GM23248 (cell line): ENCODE results near the gene PDCD1LG2. TPM values are rescaled to one million over a fixed set of nuclear protein-coding genes. Genes with fewer than 3 reads are reported as not detected.

ENCODE experiments used
- DNase-seq: peaks from one replicate; pipeline ENCODE4 v3.0.0-alpha.2; 2015
- H2AFZ ChIP-seq: fragments of 200-600 bp; sonication (generic); 2 replicates; pipeline ENCODE4 v1.6.1; 2016; ENCODE audit warnings: antibody characterized with exemption
- H3F3A ChIP-seq: fragments of 200-600 bp; sonication (generic); 2 replicates; pipeline ENCODE4 v1.6.1; 2016; ENCODE audit warnings: mild to moderate bottlenecking, antibody characterized with exemption, mixed run types; ENCODE audit not compliant: insufficient read depth
- H3K27ac ChIP-seq: fragments of 200-600 bp; sonication (generic); 2 replicates; pipeline ENCODE4 v1.5.1; 2016; ENCODE audit warnings: mild to moderate bottlenecking
- H3K27me3 ChIP-seq: fragments of 200-600 bp; sonication (generic); replicated peaks from 2 replicates; pipeline ENCODE4 v1.6.1; 2016; ENCODE audit warnings: mild to moderate bottlenecking; ENCODE audit not compliant: insufficient read depth
- H3K36me3 ChIP-seq: fragments of 200-600 bp; sonication (generic); 2 replicates; pipeline ENCODE4 v1.6.1; 2016; ENCODE audit warnings: low read depth, mild to moderate bottlenecking
- H3K4me1 ChIP-seq: fragments of 200-600 bp; sonication (generic); 2 replicates; pipeline ENCODE4 v1.6.1; 2016; ENCODE audit warnings: mild to moderate bottlenecking; ENCODE audit not compliant: insufficient read depth
- H3K4me2 ChIP-seq: fragments of 200-600 bp; sonication (generic); one replicate; pipeline ENCODE4 v1.6.1; 2016; ENCODE audit warnings: mild to moderate bottlenecking; ENCODE audit not compliant: unreplicated experiment
- H3K4me3 ChIP-seq: fragments of 200-600 bp; sonication (generic); 2 replicates; pipeline ENCODE4 v1.5.1; 2016; ENCODE audit warnings: mild to moderate bottlenecking
- H3K79me2 ChIP-seq: fragments of 200-600 bp; sonication (generic); 2 replicates; pipeline ENCODE4 v1.6.1; 2016; ENCODE audit warnings: mild to moderate bottlenecking; ENCODE audit not compliant: insufficient read depth
- H3K9ac ChIP-seq: fragments of 200-600 bp; sonication (generic); 2 replicates; pipeline ENCODE4 v1.6.1; 2016; ENCODE audit warnings: mild to moderate bottlenecking
- H3K9me2 ChIP-seq: fragments of 200-600 bp; sonication (generic); 2 replicates; pipeline ENCODE4 v1.6.1; 2016; ENCODE audit warnings: mixed run types, mild to moderate bottlenecking, moderate library complexity; ENCODE audit not compliant: insufficient read depth
- H3K9me3 ChIP-seq: fragments of 200-600 bp; sonication (generic); one replicate; pipeline ENCODE4 v1.6.1; 2017; ENCODE audit warnings: low read depth
- H4K20me1 ChIP-seq: fragments of 200-600 bp; sonication (generic); 2 replicates; pipeline ENCODE4 v1.6.0; 2016; ENCODE audit not compliant: insufficient read depth
- EZH2 ChIP-seq: fragments of 200-600 bp; sonication (generic); IDR thresholded peaks from 2 replicates; pipeline ENCODE4 v1.6.1; 2018; ENCODE audit warnings: antibody characterized with exemption, mild to moderate bottlenecking; ENCODE audit not compliant: insufficient read depth, poor library complexity, severe bottlenecking
- EZH2phosphoT487 ChIP-seq: fragments of 200-600 bp; sonication (generic); IDR thresholded peaks from 2 replicates; pipeline ENCODE4 v1.6.1; 2018; ENCODE audit warnings: antibody characterized with exemption, moderate library complexity, mild to moderate bottlenecking, low read depth; ENCODE audit not compliant: insufficient read depth
- WGBS, 2 experiments: methylation state at CpG; one replicate each; pipeline ENCODE4 v1.1.6; 2015 to 2017; ENCODE audit warnings: low lambda C conversion rate in 2 of 2, low coverage in 1 of 2; ENCODE audit errors: missing lambda C conversion rate in 2 of 2; 5-methylcytosine and 5-hydroxymethylcytosine counted together
- in situ Hi-C: fragments of 300-500 bp; cut with MboI; formaldehyde crosslinking; loops from 2 replicates; pipeline ENCODE4 v1.15.0; 2020
- polyA plus RNA-seq: library from polyadenylated mRNA; unstranded; fragments of >200 nt; fragmentation: Nextera tagmentation; extraction: Ambion mirVana; gene quantifications from 2 replicates; pipeline ENCODE4 v1.2.1, GENCODE V29; 2016
- total RNA-seq: library from RNA; depleted of rRNA; stranded (reverse); fragments of >200 nt; shearing (Covaris generic); gene quantifications from 2 replicates; pipeline ENCODE4 v1.2.3, GENCODE V29; 2014

PDCD1LG2 gene
- total and polyA plus RNA-seq, 2 experiments from 2014 or later, result 31.7 to 34.7 TPM

DNA sequence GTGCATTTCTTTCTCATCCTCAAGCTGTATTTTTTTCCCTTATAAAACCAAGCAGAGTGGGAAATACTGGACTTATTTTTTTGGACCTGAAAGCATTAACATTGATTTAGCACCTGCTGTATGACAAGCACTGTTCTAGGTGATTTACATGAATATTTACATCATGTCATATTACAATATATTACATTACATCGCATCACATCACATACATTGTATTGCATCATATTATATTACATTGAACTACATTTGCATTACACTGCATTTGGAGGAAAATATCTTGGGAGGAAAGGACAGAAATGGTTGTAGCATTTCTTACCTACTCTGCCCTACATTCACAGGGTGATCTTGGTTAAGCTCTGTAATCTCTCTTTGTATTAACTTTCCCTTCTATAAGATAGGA is 11.2 kb upstream of the PDCD1LG2 start:
- H3K27me3 ChIP-seq, result no peaks in the 10 kb centered on the region
- H3K4me3 ChIP-seq, result no peak overlapping the region
- peaks cover 7% of the 10 kb centered on the region; the same call in 1 of the 2 replicates for H3F3A ChIP-seq
- H4K20me1 ChIP-seq, result no peaks in the 10 kb centered on the region
- no peaks in the 10 kb centered on the region for H3K36me3 ChIP-seq
- H3K4me1 ChIP-seq, result peaks cover 10% of the 10 kb centered on the region; the same call in 1 of the 2 replicates
- no peak overlapping the region for H3K4me2 ChIP-seq
- TF ChIP-seq EZH2phosphoT487 (no peak), EZH2 (no peak)
- H3K27ac ChIP-seq, result no peak overlapping the region
- WGBS, 2 experiments, result 97 to 98% methylated on average over 1 of the region's 1 CpG
- H3K9me2 ChIP-seq, result no peaks in the 10 kb centered on the region
- H2AFZ ChIP-seq, result no peak overlapping the region
- no peaks in the 10 kb centered on the region for H3K9me3 ChIP-seq
- no peaks in the 10 kb centered on the region for H3K79me2 ChIP-seq
- no peak for DNase-seq
- in situ Hi-C loops, result no loop called here
- no peak overlapping the region for H3K9ac ChIP-seq

DNA sequence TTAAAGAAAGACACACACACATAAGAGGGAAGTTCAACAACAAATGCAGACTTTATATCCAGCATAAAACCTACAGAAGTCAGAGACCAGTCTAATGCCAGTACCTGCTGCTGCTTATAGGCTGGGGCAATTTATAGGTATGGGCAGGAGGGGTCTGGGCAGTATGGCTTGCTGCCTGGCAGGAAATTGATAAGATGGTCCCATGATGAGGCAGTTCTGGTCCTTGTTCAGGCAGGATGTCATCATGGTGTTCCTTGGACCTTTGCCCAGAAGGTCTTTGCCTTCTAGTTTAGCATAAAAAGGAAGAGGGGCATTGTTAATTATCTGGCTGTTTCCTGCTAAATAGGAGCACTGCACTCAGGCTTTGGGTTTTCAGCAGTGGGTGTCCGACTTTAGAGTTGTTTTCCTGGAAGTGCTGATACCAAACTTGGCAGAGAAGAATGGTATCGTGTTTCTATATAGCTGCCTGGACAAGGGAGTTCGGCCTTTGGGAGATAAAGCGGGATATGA is 10.4 kb upstream of the PDCD1LG2 start:
- Histone ChIP-seq H3K9ac (no peak overlapping the region), H2AFZ (no peak overlapping the region), H3F3A (0 out of 2 replicates have a peak, but pooled peaks cover under 1% of the 10 kb centered on the region), H3K4me1 (peaks cover 8% of the 10 kb centered on the region; the same call in 1 of the 2 replicates), H3K27me3 (no peaks in the 10 kb centered on the region), H3K36me3 (no peaks in the 10 kb centered on the region), H3K27ac (no peak overlapping the region), H4K20me1 (no peaks in the 10 kb centered on the region), H3K79me2 (no peaks in the 10 kb centered on the region), H3K9me3 (no peaks in the 10 kb centered on the region), H3K9me2 (no peaks in the 10 kb centered on the region), H3K4me3 (no peak overlapping the region), H3K4me2 (no peak overlapping the region)
- WGBS, 2 experiments, result 85 to 89% methylated on average over 4 of the region's 4 CpGs
- DNase-seq, result peak; percentile 44
- TF ChIP-seq EZH2phosphoT487, result no peak
- no peak for TF ChIP-seq EZH2
- in situ Hi-C loops, result no loop called here

DNA sequence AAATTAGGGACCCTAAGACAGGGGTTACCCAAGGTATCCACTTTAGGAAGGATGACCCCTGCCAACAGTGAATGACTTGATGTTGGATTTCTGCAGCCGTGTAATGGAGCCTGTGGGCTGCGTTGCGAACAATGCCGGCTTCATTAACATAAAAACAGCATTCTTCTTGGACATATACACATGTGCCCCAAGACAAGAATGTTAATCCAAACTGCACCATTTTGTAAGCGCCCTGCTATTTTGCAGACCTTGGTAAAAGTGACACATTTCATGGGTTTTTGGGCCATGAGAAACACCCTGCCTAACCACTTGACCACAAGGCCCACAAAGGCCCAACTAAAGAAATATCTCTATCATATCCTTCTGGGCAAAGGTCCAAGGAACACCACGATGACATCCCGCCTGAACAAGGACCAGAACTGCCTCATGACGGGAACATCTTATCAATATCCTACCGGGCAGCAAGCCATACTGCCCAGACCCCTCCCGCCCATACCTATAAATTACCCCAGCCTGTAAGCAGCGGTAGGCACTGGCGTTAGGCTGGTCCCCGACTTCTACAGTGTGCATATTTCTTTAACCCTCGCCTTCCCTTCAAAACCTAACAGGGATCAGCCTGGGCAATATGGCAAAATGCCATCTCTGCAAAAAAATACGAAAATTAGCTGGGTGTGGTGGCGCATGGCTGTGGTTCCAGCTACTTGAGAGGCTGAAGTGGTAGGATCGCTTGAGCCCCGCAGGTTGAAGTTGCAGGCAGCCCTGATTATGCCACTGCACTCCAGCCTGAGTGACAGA is 9.7 kb upstream of the PDCD1LG2 start:
- H3K9ac ChIP-seq, result no peak overlapping the region
- H3F3A ChIP-seq, result no peaks in the 10 kb centered on the region
- no peaks in the 10 kb centered on the region for H3K36me3 ChIP-seq
- no peaks in the 10 kb centered on the region for H4K20me1 ChIP-seq
- no peak for DNase-seq
- no peak overlapping the region for H2AFZ ChIP-seq
- no peaks in the 10 kb centered on the region for H3K9me3 ChIP-seq
- H3K79me2 ChIP-seq, result no peaks in the 10 kb centered on the region
- peaks cover 8% of the 10 kb centered on the region; the same call in 1 of the 2 replicates for H3K4me1 ChIP-seq
- H3K27me3 ChIP-seq, result no peaks in the 10 kb centered on the region
- no peaks in the 10 kb centered on the region for H3K9me2 ChIP-seq
- in situ Hi-C loops, result no loop called here
- H3K4me3 ChIP-seq, result no peak overlapping the region
- TF ChIP-seq EZH2phosphoT487, result no peak
- no peak for TF ChIP-seq EZH2
- H3K27ac ChIP-seq, result no peak overlapping the region
- no peak overlapping the region for H3K4me2 ChIP-seq
- WGBS, 2 experiments, result 78 to 80% methylated on average over 18 of the region's 18 CpGs

DNA sequence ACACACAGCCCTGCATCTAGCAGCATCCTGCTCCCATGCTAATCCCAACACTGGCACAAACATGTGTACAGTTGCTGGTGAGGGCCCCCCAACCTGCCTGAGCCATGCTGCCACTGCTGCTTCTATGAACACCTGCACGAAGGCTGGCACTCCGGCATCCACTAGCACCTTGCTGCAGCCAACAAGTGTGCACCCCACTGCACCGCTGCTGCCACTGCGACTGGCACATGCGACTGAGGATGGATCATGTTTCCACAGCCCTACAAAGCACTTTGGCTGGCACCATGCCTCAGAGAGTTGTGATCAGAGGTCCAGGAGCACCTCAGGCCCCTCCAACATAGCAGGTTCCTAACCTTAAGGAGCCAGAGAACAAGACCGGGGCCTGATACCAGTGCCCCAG is 7.8 kb upstream of the PDCD1LG2 start:
- H3K36me3 ChIP-seq, result no peaks in the 10 kb centered on the region
- no peaks in the 10 kb centered on the region for H3K79me2 ChIP-seq
- WGBS, 2 experiments, result 95 to 99% methylated on average over 6 of the region's 6 CpGs
- no peak overlapping the region for H3K4me3 ChIP-seq
- no peak for DNase-seq
- no peaks in the 10 kb centered on the region for H3K27me3 ChIP-seq
- TF ChIP-seq EZH2phosphoT487, result no peak
- TF ChIP-seq EZH2, result no peak
- in situ Hi-C loops, result no loop called here
- no peaks in the 10 kb centered on the region for H4K20me1 ChIP-seq
- H3K9ac ChIP-seq, result no peak overlapping the region
- H3K27ac ChIP-seq, result no peak overlapping the region
- no peak overlapping the region for H3K4me2 ChIP-seq
- H3K9me2 ChIP-seq, result no peaks in the 10 kb centered on the region
- no peaks in the 10 kb centered on the region for H3K9me3 ChIP-seq
- H2AFZ ChIP-seq, result no peak overlapping the region
- H3F3A ChIP-seq, result no peaks in the 10 kb centered on the region
- H3K4me1 ChIP-seq, result peaks cover 8% of the 10 kb centered on the region; the same call in 1 of the 2 replicates
